ENCODE data around the gene TMEM128.

Gene TMEM128

GRCh38 chr4:4248029-4248884 is at the start of gene TMEM128:
Gene TMEM128, minus strand, starts transcription at chr4:4248223. Its CDS starts 21 bp downstream, at chr4:4248202.
- Histone ChIP-seq H3K4me1 (ENCODE audit: control insufficient read depth in 2 of 2, insufficient read depth in 2 of 2, low read length in 2 of 2) (peaks cover 9 to 15% of the 10 kb centered on the region in 2 donors), H3K27ac (ENCODE audit: low read depth in 2 of 2, low read length in 2 of 2) (peak within 1 kb of the TSS; percentile 92 to 95), H3K4me3 (ENCODE audit: low read length in 2 of 2) (peak within 1 kb of the TSS; percentile 86 to 96), H3K27me3 (ENCODE audit: control insufficient read depth in 2 of 2, insufficient read depth in 2 of 2, low read length in 2 of 2) (no peaks in the 10 kb centered on the region), H3K36me3 (ENCODE audit: control insufficient read depth in 2 of 2, insufficient read depth in 2 of 2, low read length in 2 of 2) (peaks cover 18 to 21% of the 10 kb centered on the region in 2 donors), H3K9me3 (ENCODE audit: control insufficient read depth in 2 of 2, low read length in 2 of 2) (no peaks in the 10 kb centered on the region), H3K9ac (ENCODE audit: low read depth in 1 of 2, low read length in 2 of 2) (peak within 1 kb of the TSS; percentile 91 to 92)

GRCh38 chr4:4296283-4296846 is 48.3 kb upstream of the TMEM128 start:
- H3K4me1 ChIP-seq (ENCODE audit: control insufficient read depth in 2 of 2, insufficient read depth in 2 of 2, low read length in 2 of 2) = peaks cover under 1 to 2% of the 10 kb centered on the region in 2 donors
- H3K27ac ChIP-seq (ENCODE audit: low read depth in 2 of 2, low read length in 2 of 2) = no peak overlapping the region
- H3K9me3 ChIP-seq (ENCODE audit: control insufficient read depth in 2 of 2, low read length in 2 of 2) = no peaks in the 10 kb centered on the region
- no peaks in the 10 kb centered on the region for H3K27me3 ChIP-seq (ENCODE audit: control insufficient read depth in 2 of 2, insufficient read depth in 2 of 2, low read length in 2 of 2)
- no peak overlapping the region for H3K4me3 ChIP-seq (ENCODE audit: low read length in 2 of 2)
- no peak overlapping the region for H3K9ac ChIP-seq (ENCODE audit: low read depth in 1 of 2, low read length in 2 of 2)
- peaks cover 3 to 12% of the 10 kb centered on the region in 2 donors for H3K36me3 ChIP-seq (ENCODE audit: control insufficient read depth in 2 of 2, insufficient read depth in 2 of 2, low read length in 2 of 2)

GRCh38 chr4:4293279-4293678 is 45.3 kb upstream of the TMEM128 start:
- no peak overlapping the region for H3K27ac ChIP-seq (ENCODE audit: low read depth in 2 of 2, low read length in 2 of 2)
- no peak overlapping the region for H3K4me3 ChIP-seq (ENCODE audit: low read length in 2 of 2)
- peaks cover 20 to 23% of the 10 kb centered on the region in 2 donors for H3K4me1 ChIP-seq (ENCODE audit: control insufficient read depth in 2 of 2, insufficient read depth in 2 of 2, low read length in 2 of 2)
- H3K9ac ChIP-seq (ENCODE audit: low read depth in 1 of 2, low read length in 2 of 2) = no peak overlapping the region
- no peaks in the 10 kb centered on the region for H3K27me3 ChIP-seq (ENCODE audit: control insufficient read depth in 2 of 2, insufficient read depth in 2 of 2, low read length in 2 of 2)
- peaks cover 3 to 5% of the 10 kb centered on the region in 2 donors for H3K36me3 ChIP-seq (ENCODE audit: control insufficient read depth in 2 of 2, insufficient read depth in 2 of 2, low read length in 2 of 2)
- no peaks in the 10 kb centered on the region for H3K9me3 ChIP-seq (ENCODE audit: control insufficient read depth in 2 of 2, low read length in 2 of 2)

GRCh38 chr4:4289941-4290850 is 42.2 kb upstream of the TMEM128 start, which contains the start of the genes LYAR and ZBTB49:
Gene LYAR, minus strand, starts transcription at chr4:4290154. Its CDS starts 6,412 bp downstream, at chr4:4283742.
Gene ZBTB49, plus strand, starts transcription at chr4:4290251. Its CDS starts 9,695 bp downstream, at chr4:4299946.
- H3K9me3 ChIP-seq (ENCODE audit: control insufficient read depth in 2 of 2, low read length in 2 of 2) = no peaks in the 10 kb centered on the region

GRCh38 chr4:4289597-4289940 is 41.5 kb upstream of the TMEM128 start:
- H3K9ac ChIP-seq (ENCODE audit: low read depth in 1 of 2, low read length in 2 of 2) = peak overlapping the region; percentile 76 to 82
- peak overlapping the region; percentile 92 to 95 for H3K4me3 ChIP-seq (ENCODE audit: low read length in 2 of 2)
- peaks cover 3 to 17% of the 10 kb centered on the region in 2 donors for H3K36me3 ChIP-seq (ENCODE audit: control insufficient read depth in 2 of 2, insufficient read depth in 2 of 2, low read length in 2 of 2)
- peak overlapping the region; percentile 68 to 79 for H3K27ac ChIP-seq (ENCODE audit: low read depth in 2 of 2, low read length in 2 of 2)
- no peaks in the 10 kb centered on the region for H3K27me3 ChIP-seq (ENCODE audit: control insufficient read depth in 2 of 2, insufficient read depth in 2 of 2, low read length in 2 of 2)
- H3K4me1 ChIP-seq (ENCODE audit: control insufficient read depth in 2 of 2, insufficient read depth in 2 of 2, low read length in 2 of 2) = peaks cover 20 to 23% of the 10 kb centered on the region in 2 donors
- H3K9me3 ChIP-seq (ENCODE audit: control insufficient read depth in 2 of 2, low read length in 2 of 2) = no peaks in the 10 kb centered on the region

More at GRCh38 chr4:4289941-4290850, 42.2 kb upstream of the TMEM128 start, which contains the start of the genes LYAR and ZBTB49:
- H3K9ac ChIP-seq (ENCODE audit: low read depth in 1 of 2, low read length in 2 of 2) = peak within 1 kb of the TSS; percentile 76 to 82
- H3K27ac ChIP-seq (ENCODE audit: low read depth in 2 of 2, low read length in 2 of 2) = peak within 1 kb of the TSS; percentile 68 to 79
- peaks cover 3 to 15% of the 10 kb centered on the region in 2 donors for H3K36me3 ChIP-seq (ENCODE audit: control insufficient read depth in 2 of 2, insufficient read depth in 2 of 2, low read length in 2 of 2)
- H3K4me1 ChIP-seq (ENCODE audit: control insufficient read depth in 2 of 2, insufficient read depth in 2 of 2, low read length in 2 of 2) = peaks cover 20 to 23% of the 10 kb centered on the region in 2 donors
- no peaks in the 10 kb centered on the region for H3K27me3 ChIP-seq (ENCODE audit: control insufficient read depth in 2 of 2, insufficient read depth in 2 of 2, low read length in 2 of 2)
- H3K4me3 ChIP-seq (ENCODE audit: low read length in 2 of 2) = peak within 1 kb of the TSS; percentile 92 to 95

DNA sequence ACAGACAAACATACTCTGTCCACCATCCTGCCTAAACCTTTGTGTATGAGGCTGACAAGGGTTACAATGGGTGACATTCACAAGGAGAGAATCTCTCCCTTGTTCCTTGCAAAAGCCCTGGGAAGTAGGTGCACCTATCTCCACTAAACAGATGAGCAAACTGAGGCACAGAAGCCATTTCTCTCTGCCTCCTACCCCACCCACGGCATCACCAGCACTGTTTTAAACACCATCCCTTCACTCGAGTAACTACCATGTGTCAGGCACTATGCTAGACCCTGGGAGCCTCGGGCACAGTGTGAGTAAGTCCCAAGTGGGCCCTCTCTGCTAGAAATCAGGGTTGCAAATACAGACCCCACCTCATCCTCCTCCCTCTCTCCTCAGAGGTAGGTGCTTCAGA is 41.0 kb upstream of the TMEM128 start:
- H3K27me3 ChIP-seq (ENCODE audit: control insufficient read depth in 2 of 2, insufficient read depth in 2 of 2, low read length in 2 of 2) = no peaks in the 10 kb centered on the region
- peaks cover 20 to 23% of the 10 kb centered on the region in 2 donors for H3K4me1 ChIP-seq (ENCODE audit: control insufficient read depth in 2 of 2, insufficient read depth in 2 of 2, low read length in 2 of 2)
- H3K36me3 ChIP-seq (ENCODE audit: control insufficient read depth in 2 of 2, insufficient read depth in 2 of 2, low read length in 2 of 2) = peaks cover 3 to 18% of the 10 kb centered on the region in 2 donors
- H3K27ac ChIP-seq (ENCODE audit: low read depth in 2 of 2, low read length in 2 of 2) = no peak overlapping the region
- H3K4me3 ChIP-seq (ENCODE audit: low read length in 2 of 2) = peak overlapping the region; percentile 92 to 95
- H3K9me3 ChIP-seq (ENCODE audit: control insufficient read depth in 2 of 2, low read length in 2 of 2) = no peaks in the 10 kb centered on the region
- peak overlapping the region; percentile 76 to 82 for H3K9ac ChIP-seq (ENCODE audit: low read depth in 1 of 2, low read length in 2 of 2)

DNA sequence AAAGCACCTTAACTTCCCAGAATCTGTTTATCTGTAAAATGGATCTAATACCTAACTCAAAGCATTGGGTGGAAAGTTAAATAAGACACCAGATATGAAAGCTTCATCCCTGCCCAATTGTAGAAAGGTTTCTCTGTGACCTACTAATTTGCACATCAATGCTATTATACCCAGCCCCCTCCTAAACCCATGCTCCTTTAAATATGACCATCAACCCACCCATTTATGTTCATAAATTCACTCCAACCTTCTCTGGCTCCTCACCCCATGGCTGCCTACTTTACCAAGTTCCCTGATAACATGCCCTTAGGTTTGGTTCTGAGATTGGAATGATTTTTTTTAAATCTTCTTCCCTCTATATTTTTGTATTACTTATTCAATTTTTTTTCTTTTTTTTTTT is 40.1 kb upstream of the TMEM128 start:
- Histone ChIP-seq H3K27me3 (ENCODE audit: control insufficient read depth in 2 of 2, insufficient read depth in 2 of 2, low read length in 2 of 2) (no peaks in the 10 kb centered on the region), H3K4me1 (ENCODE audit: control insufficient read depth in 2 of 2, insufficient read depth in 2 of 2, low read length in 2 of 2) (peaks cover 20 to 23% of the 10 kb centered on the region in 2 donors), H3K9ac (ENCODE audit: low read depth in 1 of 2, low read length in 2 of 2) (no peak overlapping the region), H3K9me3 (ENCODE audit: control insufficient read depth in 2 of 2, low read length in 2 of 2) (no peaks in the 10 kb centered on the region), H3K4me3 (ENCODE audit: low read length in 2 of 2) (no peak overlapping the region), H3K27ac (ENCODE audit: low read depth in 2 of 2, low read length in 2 of 2) (no peak overlapping the region), H3K36me3 (ENCODE audit: control insufficient read depth in 2 of 2, insufficient read depth in 2 of 2, low read length in 2 of 2) (peaks cover 3 to 24% of the 10 kb centered on the region in 2 donors)

- no peak overlapping the region for H3K9ac ChIP-seq (ENCODE audit: low read depth in 1 of 2, low read length in 2 of 2)
- no peak overlapping the region for H3K4me3 ChIP-seq (ENCODE audit: low read length in 2 of 2)
- peaks cover 11 to 12% of the 10 kb centered on the region in 2 donors for H3K4me1 ChIP-seq (ENCODE audit: control insufficient read depth in 2 of 2, insufficient read depth in 2 of 2, low read length in 2 of 2)
- H3K36me3 ChIP-seq (ENCODE audit: control insufficient read depth in 2 of 2, insufficient read depth in 2 of 2, low read length in 2 of 2) = peaks cover 18 to 37% of the 10 kb centered on the region in 2 donors
- no peaks in the 10 kb centered on the region for H3K9me3 ChIP-seq (ENCODE audit: control insufficient read depth in 2 of 2, low read length in 2 of 2)
- H3K27me3 ChIP-seq (ENCODE audit: control insufficient read depth in 2 of 2, insufficient read depth in 2 of 2, low read length in 2 of 2) = no peaks in the 10 kb centered on the region
- H3K27ac ChIP-seq (ENCODE audit: low read depth in 2 of 2, low read length in 2 of 2) = no peak overlapping the region
Observed at GRCh38 chr4:4284827-4285618, 37.0 kb upstream of the TMEM128 start.

GRCh38 chr4:4281787-4282186 is 33.8 kb upstream of the TMEM128 start:
- Histone ChIP-seq H3K9me3 (ENCODE audit: control insufficient read depth in 2 of 2, low read length in 2 of 2) (no peaks in the 10 kb centered on the region), H3K36me3 (ENCODE audit: control insufficient read depth in 2 of 2, insufficient read depth in 2 of 2, low read length in 2 of 2) (peaks cover 27 to 58% of the 10 kb centered on the region in 2 donors), H3K4me3 (ENCODE audit: low read length in 2 of 2) (no peak overlapping the region), H3K4me1 (ENCODE audit: control insufficient read depth in 2 of 2, insufficient read depth in 2 of 2, low read length in 2 of 2) (no peaks in the 10 kb centered on the region), H3K27me3 (ENCODE audit: control insufficient read depth in 2 of 2, insufficient read depth in 2 of 2, low read length in 2 of 2) (no peaks in the 10 kb centered on the region), H3K27ac (ENCODE audit: low read depth in 2 of 2, low read length in 2 of 2) (no peak overlapping the region), H3K9ac (ENCODE audit: low read depth in 1 of 2, low read length in 2 of 2) (no peak overlapping the region)
